Right lobe of liver (tissue), 6 donors: ENCODE data around the gene OTOR. TPM values are rescaled to one million over a fixed set of nuclear protein-coding genes. Genes with fewer than 3 reads are reported as not detected.

Experiments used
- ATAC-seq, 4 donors: fragments of 200-7000 bp; cut with Tn5 transposase; one replicate each; pipeline ENCODE4 v1.9.1; 2020; ENCODE audit warnings: mild to moderate bottlenecking in 4 of 4, moderate library complexity in 4 of 4
- DNase-seq, 3 donors: peaks; one replicate each; pipeline ENCODE4 v3.0.0-alpha.2; 2020
- H3K27ac ChIP-seq, 3 donors: fragments of 200-600 bp; one replicate each; pipeline ENCODE4 v1.8.0; 2022
- H3K27me3 ChIP-seq, 2 donors: fragments of 200-600 bp; one replicate each; pipeline ENCODE4 v1.8.0; 2022
- H3K36me3 ChIP-seq, 4 donors: fragments of 200-600 bp; sonication (generic) in 1 of 4; one replicate each; pipeline versions ENCODE4 v1.5.1 to v1.8.0; 2017 to 2022; ENCODE audit warnings: control low read depth in 1 of 4
- H3K4me1 ChIP-seq, 4 donors: fragments of 200-600 bp; sonication (generic) in 1 of 4; one replicate each; pipeline versions ENCODE4 v1.5.1 to v1.8.0; 2017 to 2022; ENCODE audit warnings: control low read depth in 1 of 4
- H3K4me3 ChIP-seq, 3 donors: fragments of 200-600 bp; one replicate each; pipeline ENCODE4 v1.8.0; 2022
- H3K9me3 ChIP-seq, 4 donors: fragments of 200-600 bp; sonication (generic) in 1 of 4; one replicate each; pipeline versions ENCODE4 v1.5.1 to v1.8.0; 2017 to 2022; ENCODE audit warnings: control low read depth in 1 of 4
- POLR2A ChIP-seq: fragments of 450-650 bp; IDR thresholded peaks from one replicate; pipeline ENCODE4 v1.6.1; 2017; ENCODE audit warnings: antibody characterized with exemption, mild to moderate bottlenecking
- WGBS: methylation state at CpG from one replicate; pipeline ENCODE4 v1.1.6; 2018; ENCODE audit warnings: low coverage, low lambda C conversion rate; ENCODE audit not compliant: insufficient coverage; ENCODE audit errors: missing lambda C conversion rate; 5-methylcytosine and 5-hydroxymethylcytosine counted together
- intact Hi-C, 2 donors: fragments of 100-400 bp; cut with DNase I; formaldehyde crosslinking; loops; one replicate each; pipeline versions ENCODE4 v1.11.2 to v1.14.1; 2022
- total RNA-seq, 6 experiments: library from RNA; depleted of rRNA in 2 of 6; stranded (reverse); fragments of >200 nt in 2 of 6; fragmentation: NEBNext Ultra II Directional in 3 of 6; extraction: Animal tissue kit (Norgen Biotek cat#: 25700) in 3 of 6; gene quantifications; one replicate each; pipeline versions ENCODE4 v1.1.0 to v1.2.4, GENCODE V29; 2016 to 2023
- TF ChIP-seq, protein P1 (sequence below), 4 donors: fragments of 200-600 bp in 3 of 4; fragments of 450-650 bp in 1 of 4; IDR thresholded peaks; one replicate each; pipeline versions ENCODE4 v1.5.1 to v1.8.0; 2016 to 2022; ENCODE audit warnings: antibody characterized with exemption in 4 of 4, mild to moderate bottlenecking in 2 of 4
- donor health status: DM: no; HTN: yes; CAD: no.
- donor health status: DM: no; HTN: no; CAD: no.
- donor health status: DM: no; HTN: no; CAD: no.
- donor health status: DM: no; HTN: yes; CAD: no.
- donor health status: DM: no; HTN: yes; CAD: no.

OTOR gene
- total RNA-seq, 6 experiments from 2014 or later, result not detected

DNA sequence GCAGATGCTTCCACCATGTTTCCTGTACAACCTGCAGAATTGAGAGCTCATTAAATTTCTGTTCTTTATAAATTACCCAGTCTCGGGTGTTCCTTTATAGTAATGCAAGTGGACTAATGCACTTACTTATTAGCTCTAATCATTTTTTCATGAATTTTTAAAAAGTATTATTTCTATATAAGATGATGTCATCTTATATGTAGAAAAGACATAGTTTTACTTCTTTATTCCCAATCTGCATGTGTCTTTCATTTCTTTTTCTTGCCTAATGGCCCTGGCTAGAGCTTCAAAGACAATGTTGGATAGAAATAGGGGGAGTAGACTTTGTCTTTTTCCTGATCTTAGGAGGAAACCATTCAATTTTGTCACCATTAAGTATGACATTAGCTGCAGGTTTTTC lies 27.8 kb downstream of the OTOR start:
- no peak for ATAC-seq
- Histone ChIP-seq H3K36me3 (no peaks in the 10 kb centered on the region), H3K27me3 (no peaks in the 10 kb centered on the region), H3K4me3 (no peak overlapping the region), H3K4me1 (no peaks in the 10 kb centered on the region), H3K27ac (no peak overlapping the region), H3K9me3 (no peaks in the 10 kb centered on the region)
- DNase-seq, result no peak
- 58% methylated on average over 1 of the region's 1 CpG for WGBS
- intact Hi-C loops, result no loop called here
- no peak for TF ChIP-seq POLR2A
- TF ChIP-seq, protein P1, sequence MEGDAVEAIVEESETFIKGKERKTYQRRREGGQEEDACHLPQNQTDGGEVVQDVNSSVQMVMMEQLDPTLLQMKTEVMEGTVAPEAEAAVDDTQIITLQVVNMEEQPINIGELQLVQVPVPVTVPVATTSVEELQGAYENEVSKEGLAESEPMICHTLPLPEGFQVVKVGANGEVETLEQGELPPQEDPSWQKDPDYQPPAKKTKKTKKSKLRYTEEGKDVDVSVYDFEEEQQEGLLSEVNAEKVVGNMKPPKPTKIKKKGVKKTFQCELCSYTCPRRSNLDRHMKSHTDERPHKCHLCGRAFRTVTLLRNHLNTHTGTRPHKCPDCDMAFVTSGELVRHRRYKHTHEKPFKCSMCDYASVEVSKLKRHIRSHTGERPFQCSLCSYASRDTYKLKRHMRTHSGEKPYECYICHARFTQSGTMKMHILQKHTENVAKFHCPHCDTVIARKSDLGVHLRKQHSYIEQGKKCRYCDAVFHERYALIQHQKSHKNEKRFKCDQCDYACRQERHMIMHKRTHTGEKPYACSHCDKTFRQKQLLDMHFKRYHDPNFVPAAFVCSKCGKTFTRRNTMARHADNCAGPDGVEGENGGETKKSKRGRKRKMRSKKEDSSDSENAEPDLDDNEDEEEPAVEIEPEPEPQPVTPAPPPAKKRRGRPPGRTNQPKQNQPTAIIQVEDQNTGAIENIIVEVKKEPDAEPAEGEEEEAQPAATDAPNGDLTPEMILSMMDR (IDR thresholded peaks at IDR 0.05), result no peak

DNA sequence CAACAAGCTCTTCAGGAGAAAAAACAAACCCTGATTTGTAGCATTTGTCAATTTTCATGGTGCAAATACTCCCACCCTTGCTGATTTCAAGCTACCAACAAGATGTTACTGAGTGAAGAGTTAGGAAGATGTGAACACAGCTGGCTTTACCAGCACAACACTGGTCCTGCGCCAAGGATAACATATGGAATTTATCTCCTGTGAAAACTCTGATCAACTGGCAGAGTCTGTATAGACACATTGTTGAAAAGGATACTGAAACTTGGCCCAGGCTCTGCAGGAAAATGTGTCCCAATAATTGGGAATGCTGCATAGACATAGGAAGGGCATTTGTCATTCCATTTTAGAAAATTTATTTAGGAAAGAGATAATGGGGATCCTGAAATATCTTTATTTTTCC lies 29.0 kb downstream of the OTOR start:
- H3K36me3 ChIP-seq, result no peaks in the 10 kb centered on the region
- intact Hi-C loops, result no loop called here
- no peak overlapping the region for H3K27ac ChIP-seq
- no peak overlapping the region for H3K4me3 ChIP-seq
- H3K4me1 ChIP-seq, result no peaks in the 10 kb centered on the region
- ATAC-seq (no peak), DNase-seq (no peak)
- no peaks in the 10 kb centered on the region for H3K27me3 ChIP-seq
- no peaks in the 10 kb centered on the region for H3K9me3 ChIP-seq
- 43% methylated on average over 1 of the region's 1 CpG for WGBS
- TF ChIP-seq POLR2A, result no peak
- TF ChIP-seq, protein P1 (IDR thresholded peaks at IDR 0.05), result no peak

DNA sequence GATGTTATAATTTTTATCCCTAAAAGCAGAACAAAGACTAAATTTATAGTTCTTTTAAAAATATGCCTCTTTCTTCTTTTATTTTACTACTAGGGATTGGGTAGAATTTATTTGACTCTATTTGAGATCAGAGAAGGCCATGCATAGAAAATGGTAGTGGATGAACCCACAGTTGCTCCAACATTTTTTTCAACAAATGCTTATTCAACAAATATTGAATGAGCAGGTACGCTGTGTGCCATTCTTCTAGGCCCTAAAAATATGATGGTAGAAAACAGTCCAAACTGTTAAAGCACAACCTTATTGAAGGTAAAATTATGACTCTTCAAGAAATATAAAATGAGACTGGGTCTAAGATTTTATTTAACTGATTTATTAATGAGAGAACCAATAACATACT lies 30.0 kb downstream of the OTOR start:
- no peak for TF ChIP-seq POLR2A
- TF ChIP-seq, protein P1 (IDR thresholded peaks at IDR 0.05), result no peak
- 78% methylated on average over 1 of the region's 1 CpG for WGBS
- Histone ChIP-seq H3K27me3 (no peaks in the 10 kb centered on the region), H3K27ac (no peak overlapping the region), H3K36me3 (no peaks in the 10 kb centered on the region), H3K4me1 (no peaks in the 10 kb centered on the region), H3K9me3 (no peaks in the 10 kb centered on the region), H3K4me3 (no peak overlapping the region)
- intact Hi-C loops, result no loop called here
- ATAC-seq (no peak), DNase-seq (no peak)

DNA sequence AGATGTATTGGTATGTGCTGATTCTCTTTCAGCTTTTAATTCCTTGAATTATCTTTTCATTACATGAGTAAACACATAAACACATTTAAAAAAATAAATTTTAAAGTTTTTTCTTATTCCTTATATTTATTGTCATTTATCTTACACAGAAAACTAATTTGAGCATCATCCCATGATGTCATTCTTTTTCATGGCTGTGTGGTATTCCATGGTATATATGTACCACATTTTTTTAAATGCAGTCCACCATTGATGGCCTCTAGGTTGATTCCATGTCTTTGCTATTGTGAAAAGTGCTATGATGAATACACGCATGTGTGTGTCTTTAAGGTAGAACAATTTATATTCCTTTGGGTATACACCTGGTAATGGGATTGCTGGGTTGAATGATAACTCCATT lies 33.3 kb downstream of the OTOR start:
- no peaks in the 10 kb centered on the region for H3K9me3 ChIP-seq
- no peak overlapping the region for H3K4me3 ChIP-seq
- intact Hi-C loops, result no loop called here
- H3K27me3 ChIP-seq, result no peaks in the 10 kb centered on the region
- ATAC-seq (no peak), DNase-seq (no peak)
- TF ChIP-seq POLR2A, result no peak
- TF ChIP-seq, protein P1 (IDR thresholded peaks at IDR 0.05), result no peak
- 80% methylated on average over 1 of the region's 1 CpG for WGBS
- H3K36me3 ChIP-seq, result no peaks in the 10 kb centered on the region
- no peak overlapping the region for H3K27ac ChIP-seq
- no peaks in the 10 kb centered on the region for H3K4me1 ChIP-seq

DNA sequence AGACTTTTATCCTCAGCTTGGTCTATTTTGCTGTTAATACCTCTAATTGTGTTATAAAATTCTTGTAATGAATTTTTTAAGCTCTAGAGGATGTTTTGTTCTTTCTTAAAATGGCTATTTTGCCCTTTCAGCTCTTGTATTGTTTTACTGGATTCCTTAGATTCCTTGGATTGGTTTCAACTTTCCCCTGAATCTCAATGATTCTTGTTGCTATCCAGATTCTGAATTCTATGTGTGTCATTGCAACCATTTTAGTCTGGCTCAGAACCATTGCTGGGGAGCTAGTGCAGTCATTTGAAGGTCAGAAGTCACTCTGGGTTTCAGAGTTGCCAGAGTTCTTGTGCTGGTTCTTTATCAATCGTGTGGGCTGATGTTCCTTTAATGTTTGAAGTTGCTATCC lies 37.1 kb downstream of the OTOR start:
- intact Hi-C loops, result no loop called here
- DNase-seq, result no peak

More for the DNA sequence above, 37.1 kb downstream of the OTOR start:
- H3K36me3 ChIP-seq, result no peaks in the 10 kb centered on the region
- no peak overlapping the region for H3K27ac ChIP-seq
- no peak for TF ChIP-seq POLR2A
- TF ChIP-seq, protein P1 (IDR thresholded peaks at IDR 0.05), result no peak
- ATAC-seq, result no peak
- H3K27me3 ChIP-seq, result no peaks in the 10 kb centered on the region
- H3K9me3 ChIP-seq, result no peaks in the 10 kb centered on the region
- H3K4me3 ChIP-seq, result no peak overlapping the region
- H3K4me1 ChIP-seq, result no peaks in the 10 kb centered on the region
- 30% methylated on average over 1 of the region's 1 CpG for WGBS
